Renal cortex interstitium (tissue), 11 donors: Measurements from ENCODE around the gene DOC2A. TPM values are rescaled to one million over a fixed set of nuclear protein-coding genes. Genes with fewer than 3 reads are reported as not detected.

Source experiments
- DNase-seq, 11 donors: peaks; one replicate each; pipeline ENCODE4 v3.0.0-alpha.2; 2013; ENCODE audit warnings: low read depth in 9 of 11, low spot score in 4 of 11; ENCODE audit errors: extremely low read depth in 1 of 11
- polyA plus RNA-seq, 3 donors: library from polyadenylated mRNA; unstranded; fragments of 120-200 nt; gene quantifications; one replicate each; pipeline ENCODE4 v1.2.1, GENCODE V29; 2013; ENCODE audit not compliant: insufficient read length in 3 of 3

The DOC2A gene
- polyA plus RNA-seq, 3 donors, result 2.2 to 5.2 (median 2.5) TPM

DNA sequence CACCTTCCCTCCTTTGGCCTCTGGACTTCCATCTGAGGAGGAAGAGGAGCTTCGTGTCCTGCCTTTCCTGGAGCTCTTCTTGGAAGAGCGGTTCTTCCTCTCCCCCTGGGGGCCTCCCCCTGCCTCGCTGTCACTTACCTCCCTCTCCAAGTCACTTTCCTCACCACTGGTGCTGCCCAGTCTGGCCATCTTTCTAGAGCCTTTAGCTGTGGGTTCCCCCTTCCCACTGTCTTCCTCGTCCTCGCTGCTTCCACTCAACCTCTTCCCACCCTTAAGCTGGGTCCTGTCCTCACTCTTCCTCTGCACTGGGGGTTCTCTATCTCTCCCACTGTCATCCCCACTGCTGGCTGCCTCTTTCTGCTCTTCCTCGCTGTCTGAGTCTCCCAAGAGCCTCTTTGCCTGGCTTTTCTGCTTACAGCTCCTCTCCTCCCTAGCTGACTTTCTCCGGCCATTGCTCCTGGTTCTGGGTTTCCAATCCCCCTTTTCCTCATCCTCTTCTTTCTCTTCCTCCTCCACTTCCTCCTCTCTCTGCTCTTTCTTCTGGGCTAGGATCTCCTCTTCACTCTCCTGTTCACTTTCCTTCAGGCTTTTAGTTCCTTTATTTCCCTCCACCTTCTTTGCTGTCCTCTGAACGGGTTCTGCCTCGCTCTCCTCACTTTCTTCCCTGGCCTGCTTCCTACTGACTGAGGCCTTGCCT is 16.8 kb downstream of the DOC2A start:
- no peak for DNase-seq

DNA sequence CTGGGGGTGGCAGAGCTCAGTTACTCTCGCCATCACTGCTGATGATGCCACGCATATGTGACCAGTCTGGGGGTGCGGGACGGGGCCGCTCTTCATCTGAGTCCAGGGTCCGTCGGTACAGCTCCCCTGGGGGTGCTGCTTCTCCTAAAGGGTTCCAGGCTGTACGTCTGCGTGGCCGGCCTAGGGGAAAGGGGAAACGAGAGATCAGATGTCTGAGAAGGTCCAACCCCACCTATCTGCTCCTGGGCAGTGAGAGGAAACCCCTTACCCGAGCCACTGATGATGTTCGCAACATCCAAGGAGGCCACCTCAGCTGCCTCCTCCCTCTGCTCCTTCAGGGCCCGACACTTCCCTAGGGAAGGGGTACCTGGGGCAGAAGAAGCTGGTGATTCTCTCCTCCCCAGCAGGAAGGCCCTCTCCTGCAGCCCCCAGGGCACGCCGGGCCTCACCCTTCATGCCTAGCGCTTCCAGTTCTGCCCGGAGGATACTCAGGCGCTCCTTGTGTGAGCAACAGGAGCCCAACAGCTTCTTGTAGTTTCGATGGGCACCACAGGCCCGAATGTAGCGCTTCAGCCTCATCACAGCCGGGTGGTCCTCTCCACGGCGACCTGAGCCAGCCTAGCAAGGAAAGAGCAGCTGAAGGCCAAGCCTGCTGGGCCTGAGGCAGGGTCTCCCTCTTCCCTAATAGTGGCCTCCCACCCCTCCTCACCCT is 17.5 kb downstream of the DOC2A start:
- DNase-seq, result no peak

DNA sequence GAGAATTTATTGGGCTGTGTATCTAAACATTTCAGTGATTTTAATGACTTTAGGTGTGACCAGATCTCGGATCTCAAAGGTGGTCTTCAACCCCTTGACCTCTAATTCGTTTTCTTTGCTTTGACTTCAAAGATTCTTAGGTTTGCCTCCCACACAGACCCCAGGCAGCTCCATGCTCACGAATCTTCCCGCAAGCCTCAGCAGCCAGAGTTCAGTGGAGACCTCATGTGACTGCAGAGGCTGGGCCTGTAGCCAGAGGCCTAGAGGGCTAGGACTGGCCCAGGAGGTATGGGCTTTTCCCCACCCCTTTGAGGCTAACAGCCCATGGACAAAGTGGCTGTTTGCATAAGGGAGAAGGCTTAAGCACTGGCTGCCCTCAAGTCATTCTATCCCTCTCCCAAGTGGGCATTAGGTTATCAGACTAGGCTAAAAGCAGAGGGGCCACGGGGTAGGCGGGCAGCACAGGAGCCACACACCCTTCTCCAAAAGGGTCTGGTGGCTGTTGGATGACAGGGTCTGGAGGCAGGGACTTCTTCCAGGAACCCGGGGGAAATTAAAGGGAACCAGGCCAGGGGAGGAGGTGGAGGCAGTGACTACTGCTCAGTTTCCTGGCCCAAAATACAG is 18.4 kb downstream of the DOC2A start:
- DNase-seq, result no peak

DNA sequence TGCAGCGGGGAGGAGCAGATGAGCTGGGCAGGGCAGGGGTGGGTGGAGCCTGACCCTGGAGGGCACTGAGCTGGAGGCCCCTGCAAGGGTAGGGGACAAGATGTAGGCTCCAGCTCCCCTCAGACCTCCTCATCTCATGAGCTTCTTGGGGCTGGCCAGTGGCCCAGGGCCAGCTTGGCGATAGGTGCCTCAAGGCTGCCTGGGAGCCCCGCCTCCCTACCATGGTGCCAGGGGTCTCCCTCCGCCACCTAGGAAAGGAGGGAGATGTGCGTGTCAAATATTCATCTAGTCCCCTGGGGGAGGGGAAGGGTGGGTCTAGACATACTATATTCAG is 19.3 kb downstream of the DOC2A start:
- no peak for DNase-seq

DNA sequence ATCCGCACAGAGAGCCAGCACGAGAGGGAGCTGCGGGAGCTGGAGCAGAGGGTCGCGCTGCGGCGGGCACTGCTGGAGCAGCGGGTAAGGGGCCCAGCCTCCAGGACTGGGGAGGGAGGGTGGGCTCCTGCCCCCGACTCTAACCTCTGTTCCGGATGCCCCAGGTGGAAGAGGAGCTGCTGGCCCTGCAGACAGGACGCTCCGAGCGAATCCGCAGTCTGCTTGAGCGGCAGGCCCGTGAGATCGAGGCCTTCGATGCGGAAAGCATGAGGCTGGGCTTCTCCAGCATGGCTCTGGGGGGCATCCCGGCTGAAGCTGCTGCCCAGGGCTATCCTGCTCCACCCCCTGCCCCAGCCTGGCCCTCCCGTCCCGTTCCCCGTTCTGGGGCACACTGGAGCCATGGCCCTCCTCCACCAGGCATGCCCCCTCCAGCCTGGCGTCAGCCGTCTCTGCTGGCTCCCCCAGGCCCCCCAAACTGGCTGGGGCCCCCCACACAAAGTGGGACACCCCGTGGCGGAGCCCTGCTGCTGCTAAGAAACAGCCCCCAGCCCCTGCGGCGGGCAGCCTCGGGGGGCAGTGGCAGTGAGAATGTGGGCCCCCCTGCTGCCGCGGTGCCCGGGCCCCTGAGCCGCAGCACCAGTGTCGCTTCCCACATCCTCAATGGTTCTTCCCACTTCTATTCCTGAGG is 19.8 kb downstream of the DOC2A start:
- DNase-seq, result no peak

DNA sequence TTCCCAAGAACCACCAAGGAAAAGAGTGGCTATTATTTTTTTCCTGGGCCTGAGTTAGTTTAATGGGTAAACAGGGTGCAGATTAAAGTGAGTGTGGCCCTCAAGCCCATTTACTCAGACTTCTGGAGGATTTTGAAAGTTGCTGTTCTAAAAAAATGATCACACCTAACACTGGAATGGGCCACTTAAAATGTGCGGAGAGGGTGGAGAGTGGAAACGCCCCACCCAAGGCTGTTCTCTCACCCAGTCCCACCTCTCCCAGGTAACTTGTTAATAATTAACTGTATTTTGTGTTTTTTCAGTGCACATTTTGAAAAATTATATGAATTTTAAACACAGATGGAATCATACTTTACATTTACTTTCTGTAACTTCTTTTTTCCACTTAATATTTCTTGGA is 20.8 kb downstream of the DOC2A start:
- no peak for DNase-seq

DNA sequence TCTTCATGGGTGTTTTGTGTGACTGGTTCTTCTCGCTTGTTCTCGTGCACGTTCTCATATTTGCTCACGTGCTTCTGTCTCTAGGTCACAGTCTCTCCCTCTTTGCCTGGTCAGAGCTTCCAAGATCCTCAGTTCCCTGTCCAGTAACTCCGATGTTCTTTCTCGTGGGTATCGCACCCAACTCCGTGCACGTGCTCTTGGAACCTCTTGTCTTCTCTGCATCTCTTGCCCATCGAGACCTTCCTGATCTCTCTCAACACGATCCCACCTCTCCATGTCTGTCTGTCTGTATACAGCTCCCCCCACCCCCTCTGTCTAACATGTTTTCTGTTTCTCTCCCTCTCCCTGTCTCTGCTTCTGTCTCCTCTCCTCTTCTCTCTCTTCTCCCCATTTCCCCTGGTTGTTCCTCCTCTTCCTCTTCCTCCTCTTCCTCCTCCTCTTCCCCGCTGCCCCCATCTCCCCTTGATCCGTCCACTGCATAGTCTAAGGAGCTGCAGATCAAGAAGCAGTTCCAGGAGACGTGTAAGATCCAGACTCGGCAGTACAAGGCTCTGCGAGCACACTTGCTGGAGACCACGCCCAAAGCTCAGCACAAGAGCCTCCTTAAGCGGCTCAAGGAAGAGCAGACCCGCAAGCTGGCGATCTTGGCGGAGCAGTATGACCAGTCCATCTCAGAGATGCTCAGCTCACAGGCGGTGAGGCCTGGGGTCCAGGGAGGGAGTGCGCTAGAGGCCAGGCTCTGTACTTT is 21.5 kb downstream of the DOC2A start:
- no peak for DNase-seq

DNA sequence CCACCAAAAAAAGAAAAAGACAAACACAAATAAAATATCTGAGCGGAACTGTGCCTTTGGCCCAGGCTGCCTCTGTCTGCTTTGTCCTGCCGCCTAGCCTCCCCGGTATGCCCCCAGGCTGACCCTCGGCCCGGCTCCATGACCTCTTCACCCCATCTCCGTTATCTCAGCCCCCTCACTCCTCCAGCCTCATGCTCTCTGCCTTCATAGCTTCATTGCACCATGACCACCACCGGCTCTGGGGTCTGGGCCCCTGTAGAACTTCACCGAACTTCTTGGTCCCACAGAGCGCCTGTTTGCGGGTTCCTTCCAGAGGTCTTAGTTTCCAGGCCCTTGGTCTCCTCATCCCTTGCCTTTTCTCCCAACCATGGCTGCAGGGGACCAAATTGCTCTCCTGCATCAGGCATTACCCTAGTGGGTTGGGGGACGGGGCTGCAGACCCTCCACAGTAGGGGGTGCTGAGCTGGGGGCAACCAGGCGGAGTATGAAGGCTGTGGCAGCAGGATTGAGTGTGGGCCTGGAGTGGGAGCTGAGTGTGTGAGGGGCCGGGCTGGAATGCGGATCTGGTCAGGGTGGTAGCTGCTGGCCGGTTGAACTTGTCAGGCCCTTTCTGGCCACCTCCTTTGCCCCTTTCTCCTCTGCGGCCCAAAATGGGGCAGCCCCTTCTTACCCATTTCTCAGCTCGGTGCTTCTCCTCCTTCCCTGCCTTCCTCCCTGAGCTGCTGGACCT is 22.3 kb downstream of the DOC2A start:
- no peak for DNase-seq

DNA sequence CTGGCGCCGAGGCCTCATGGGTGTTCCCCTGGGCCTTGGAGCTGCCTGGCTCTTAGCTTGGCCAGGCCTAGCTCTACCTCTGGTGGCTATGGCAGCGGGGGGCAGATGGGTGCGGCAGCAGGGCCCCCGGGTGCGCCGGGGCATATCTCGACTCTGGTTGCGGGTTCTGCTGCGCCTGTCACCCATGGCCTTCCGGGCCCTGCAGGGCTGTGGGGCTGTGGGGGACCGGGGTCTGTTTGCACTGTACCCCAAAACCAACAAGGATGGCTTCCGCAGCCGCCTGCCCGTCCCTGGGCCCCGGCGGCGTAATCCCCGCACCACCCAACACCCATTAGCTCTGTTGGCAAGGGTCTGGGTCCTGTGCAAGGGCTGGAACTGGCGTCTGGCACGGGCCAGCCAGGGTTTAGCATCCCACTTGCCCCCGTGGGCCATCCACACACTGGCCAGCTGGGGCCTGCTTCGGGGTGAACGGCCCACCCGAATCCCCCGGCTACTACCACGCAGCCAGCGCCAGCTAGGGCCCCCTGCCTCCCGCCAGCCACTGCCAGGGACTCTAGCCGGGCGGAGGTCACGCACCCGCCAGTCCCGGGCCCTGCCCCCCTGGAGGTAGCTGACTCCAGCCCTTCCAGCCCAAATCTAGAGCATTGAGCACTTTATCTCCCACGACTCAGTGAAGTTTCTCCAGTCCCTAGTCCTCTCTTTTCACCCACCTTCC is 23.3 kb downstream of the DOC2A start:
- no peak for DNase-seq

DNA sequence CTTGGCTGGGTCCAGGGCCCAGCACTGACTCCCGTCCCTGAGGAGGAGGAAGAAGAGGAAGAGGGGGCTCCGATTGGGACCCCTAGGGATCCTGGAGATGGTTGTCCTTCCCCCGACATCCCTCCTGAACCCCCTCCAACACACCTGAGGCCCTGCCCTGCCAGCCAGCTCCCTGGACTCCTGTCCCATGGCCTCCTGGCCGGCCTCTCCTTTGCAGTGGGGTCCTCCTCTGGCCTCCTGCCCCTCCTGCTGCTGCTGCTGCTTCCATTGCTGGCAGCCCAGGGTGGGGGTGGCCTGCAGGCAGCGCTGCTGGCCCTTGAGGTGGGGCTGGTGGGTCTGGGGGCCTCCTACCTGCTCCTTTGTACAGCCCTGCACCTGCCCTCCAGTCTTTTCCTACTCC is 23.9 kb downstream of the DOC2A start:
- DNase-seq, result no peak

DNA sequence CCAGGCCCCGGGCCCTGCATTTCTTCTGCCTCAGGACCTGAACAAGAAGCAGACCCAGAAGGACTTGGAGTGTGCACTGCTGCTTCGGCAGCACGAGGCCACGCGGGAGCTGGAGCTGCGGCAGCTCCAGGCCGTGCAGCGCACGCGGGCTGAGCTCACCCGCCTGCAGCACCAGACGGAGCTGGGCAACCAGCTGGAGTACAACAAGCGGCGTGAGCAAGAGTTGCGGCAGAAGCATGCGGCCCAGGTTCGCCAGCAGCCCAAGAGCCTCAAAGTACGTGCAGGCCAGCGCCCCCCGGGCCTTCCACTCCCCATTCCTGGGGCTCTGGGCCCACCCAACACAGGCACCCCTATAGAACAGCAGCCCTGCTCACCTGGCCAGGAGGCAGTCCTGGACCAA is 24.6 kb downstream of the DOC2A start:
- no peak for DNase-seq

DNA sequence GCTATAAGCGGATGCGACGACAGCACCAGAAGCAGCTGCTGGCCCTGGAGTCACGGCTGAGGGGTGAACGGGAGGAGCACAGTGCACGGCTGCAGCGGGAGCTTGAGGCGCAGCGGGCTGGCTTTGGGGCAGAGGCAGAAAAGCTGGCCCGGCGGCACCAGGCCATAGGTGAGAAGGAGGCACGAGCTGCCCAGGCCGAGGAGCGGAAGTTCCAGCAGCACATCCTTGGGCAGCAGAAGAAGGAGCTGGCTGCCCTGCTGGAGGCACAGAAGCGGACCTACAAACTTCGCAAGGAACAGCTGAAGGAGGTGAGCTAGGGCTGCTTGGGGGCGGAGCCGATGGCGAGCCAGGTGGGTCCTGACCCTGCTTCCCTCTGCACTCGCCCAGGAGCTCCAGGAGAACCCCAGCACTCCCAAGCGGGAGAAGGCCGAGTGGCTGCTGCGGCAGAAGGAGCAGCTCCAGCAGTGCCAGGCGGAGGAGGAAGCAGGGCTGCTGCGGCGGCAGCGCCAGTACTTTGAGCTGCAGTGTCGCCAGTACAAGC is 25.5 kb downstream of the DOC2A start:
- DNase-seq, result no peak

DNA sequence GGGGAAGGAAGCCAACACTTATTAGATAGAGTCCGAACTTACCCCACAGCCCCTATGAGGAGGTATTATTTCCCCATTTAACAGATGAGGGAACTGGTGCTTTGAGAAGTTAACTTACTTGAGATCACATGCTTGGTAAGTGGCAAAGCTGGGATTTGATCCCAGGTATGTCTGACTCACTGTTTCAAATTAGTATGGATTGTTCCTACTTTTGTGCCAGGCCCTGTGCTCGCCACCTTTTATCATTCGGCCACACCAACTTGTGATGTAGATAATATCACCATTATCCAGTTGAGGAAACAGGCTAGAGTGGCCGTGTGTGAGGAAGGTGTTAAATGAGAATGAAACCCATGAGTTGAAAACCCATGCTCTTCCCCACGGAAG is 26.1 kb downstream of the DOC2A start:
- no peak for DNase-seq

DNA sequence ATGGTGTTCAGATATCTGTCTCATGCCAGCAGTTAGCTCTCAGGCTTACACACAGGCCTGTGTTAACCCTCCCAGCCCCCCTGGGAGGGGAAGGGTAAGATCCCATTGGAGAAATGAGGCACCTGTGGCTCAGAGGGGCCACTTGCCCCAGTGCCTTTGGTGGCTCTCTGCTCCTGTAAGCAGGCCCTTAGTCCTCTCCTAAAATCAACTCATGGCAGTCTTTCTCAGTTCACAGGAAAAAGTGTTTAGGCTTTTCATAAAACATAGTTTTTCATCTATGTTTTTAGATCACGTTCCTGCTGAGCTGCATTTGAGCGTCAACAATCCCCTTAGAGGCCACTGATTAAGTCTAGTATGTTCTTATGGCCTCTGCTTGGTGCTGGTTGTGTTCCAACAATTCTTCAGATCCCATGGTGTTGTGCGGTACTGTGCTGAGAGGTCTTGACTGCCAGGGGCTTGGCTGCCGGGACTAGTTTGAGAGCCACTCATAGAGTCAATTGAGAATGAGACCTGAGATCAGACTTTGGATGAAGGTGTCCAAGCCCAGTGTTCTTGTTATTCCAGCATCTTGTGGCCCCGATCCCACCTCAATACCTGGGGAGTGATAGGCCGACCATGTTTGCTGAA is 26.6 kb downstream of the DOC2A start:
- no peak for DNase-seq

DNA sequence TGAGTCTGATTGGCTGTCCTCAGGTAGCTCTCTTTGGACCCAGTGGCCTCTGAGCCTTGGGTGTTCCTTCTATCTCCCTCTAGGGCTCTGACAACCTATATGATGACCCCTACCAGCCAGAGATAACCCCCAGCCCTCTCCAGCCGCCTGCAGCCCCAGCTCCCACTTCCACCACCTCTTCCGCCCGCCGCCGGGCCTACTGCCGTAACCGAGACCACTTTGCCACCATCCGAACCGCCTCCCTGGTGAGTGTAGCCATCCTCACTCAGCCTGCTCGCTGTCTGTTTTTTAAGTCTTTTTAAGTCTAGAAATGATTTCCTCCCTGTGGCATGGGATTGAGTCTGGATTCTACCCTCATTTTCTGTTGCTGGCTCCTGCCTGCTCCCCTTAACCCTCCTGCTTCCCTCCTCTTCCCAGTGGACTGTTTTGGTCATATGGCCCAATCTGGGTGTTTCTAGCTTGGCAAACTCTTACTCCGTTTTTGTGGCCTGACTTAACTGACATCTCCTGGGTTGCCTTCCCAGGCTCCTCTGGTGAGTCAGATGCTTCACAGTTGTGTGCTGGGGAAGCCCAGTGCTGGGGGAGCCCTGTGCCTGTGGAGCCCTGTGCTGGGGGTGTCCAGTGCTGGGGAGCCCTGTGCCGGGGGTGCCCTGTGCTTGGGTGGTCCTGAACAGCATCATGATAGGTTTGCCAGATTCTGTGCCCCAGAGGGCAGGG is 27.2 kb downstream of the DOC2A start:
- no peak for DNase-seq

DNA sequence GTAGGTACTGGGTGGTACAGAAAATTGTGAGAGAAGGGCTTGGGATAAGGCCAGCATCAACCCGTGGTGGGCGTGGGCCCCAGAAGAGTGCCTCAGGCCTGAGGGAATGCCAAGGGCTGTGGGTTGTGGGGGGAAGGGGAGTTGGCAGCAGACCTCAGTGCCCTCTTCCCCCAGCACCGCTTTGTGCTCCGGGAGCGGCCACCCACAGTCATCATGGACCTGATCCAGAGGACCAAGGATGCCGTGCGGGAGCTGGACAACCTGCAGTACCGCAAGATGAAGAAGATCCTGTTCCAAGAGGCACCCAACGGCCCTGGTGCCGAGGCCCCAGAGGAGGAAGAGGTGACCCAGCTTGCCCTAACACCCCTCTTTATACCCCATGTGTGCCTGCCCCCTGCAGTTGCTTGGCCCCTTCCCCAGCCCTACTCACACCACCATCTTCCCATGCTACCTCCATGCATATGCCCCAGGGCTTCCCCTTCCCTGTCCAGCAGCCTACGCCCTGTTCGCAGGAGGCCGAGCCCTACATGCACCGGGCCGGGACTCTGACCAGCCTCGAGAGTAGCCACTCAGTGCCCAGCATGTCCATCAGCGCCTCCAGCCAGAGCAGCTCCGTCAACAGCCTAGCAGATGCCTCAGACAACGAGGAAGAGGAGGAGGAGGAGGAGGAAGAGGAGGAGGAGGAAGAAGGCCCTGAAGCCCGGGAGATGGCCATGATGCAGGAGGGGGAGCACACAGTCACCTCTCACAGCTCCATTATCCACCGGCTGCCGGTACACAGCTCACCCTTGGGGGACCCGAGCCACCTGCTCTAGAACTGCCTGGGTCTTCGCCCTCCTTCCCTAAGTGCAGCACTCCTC is 28.0 kb downstream of the DOC2A start:
- no peak for DNase-seq
